PFSK-1 (cell line): ENCODE measurements around the gene EWSR1.

Source experiments
- FOXP2 ChIP-seq: optimal IDR thresholded peaks from 2 replicates; pipeline ENCODE3; 2011; ENCODE audit warnings: borderline replicate concordance, control low read depth, inconsistent platforms; ENCODE audit not compliant: insufficient read depth; ENCODE audit errors: extremely low read length, extremely low read depth
- POLR2AphosphoS5 ChIP-seq: IDR thresholded peaks from 2 replicates; pipeline ENCODE4 v1.6.1; 2012; ENCODE audit warnings: low read depth, mild to moderate bottlenecking, control low read depth, low read length, moderate library complexity
- SIN3A ChIP-seq: IDR thresholded peaks from 2 replicates; pipeline ENCODE4 v1.6.1; 2012; ENCODE audit warnings: mild to moderate bottlenecking, low read length, moderate library complexity, borderline replicate concordance; ENCODE audit not compliant: insufficient read depth
- TAF1 ChIP-seq: IDR thresholded peaks from 2 replicates; pipeline ENCODE4 v1.6.1; 2012; ENCODE audit warnings: low read length, control low read depth, borderline replicate concordance; ENCODE audit not compliant: insufficient read depth
- TF ChIP-seq, protein P1 (sequence below), 2 experiments: IDR thresholded peaks; 2 replicates each; pipeline versions ENCODE4 v1.6.1 to v1.8.0; 2011 to 2012; ENCODE audit warnings: low read depth in 2 of 2, low read length in 2 of 2, control low read depth in 1 of 2, inconsistent platforms in 1 of 2, mild to moderate bottlenecking in 1 of 2, moderate library complexity in 1 of 2; ENCODE audit not compliant: insufficient read depth in 1 of 2

The EWSR1 gene

DNA sequence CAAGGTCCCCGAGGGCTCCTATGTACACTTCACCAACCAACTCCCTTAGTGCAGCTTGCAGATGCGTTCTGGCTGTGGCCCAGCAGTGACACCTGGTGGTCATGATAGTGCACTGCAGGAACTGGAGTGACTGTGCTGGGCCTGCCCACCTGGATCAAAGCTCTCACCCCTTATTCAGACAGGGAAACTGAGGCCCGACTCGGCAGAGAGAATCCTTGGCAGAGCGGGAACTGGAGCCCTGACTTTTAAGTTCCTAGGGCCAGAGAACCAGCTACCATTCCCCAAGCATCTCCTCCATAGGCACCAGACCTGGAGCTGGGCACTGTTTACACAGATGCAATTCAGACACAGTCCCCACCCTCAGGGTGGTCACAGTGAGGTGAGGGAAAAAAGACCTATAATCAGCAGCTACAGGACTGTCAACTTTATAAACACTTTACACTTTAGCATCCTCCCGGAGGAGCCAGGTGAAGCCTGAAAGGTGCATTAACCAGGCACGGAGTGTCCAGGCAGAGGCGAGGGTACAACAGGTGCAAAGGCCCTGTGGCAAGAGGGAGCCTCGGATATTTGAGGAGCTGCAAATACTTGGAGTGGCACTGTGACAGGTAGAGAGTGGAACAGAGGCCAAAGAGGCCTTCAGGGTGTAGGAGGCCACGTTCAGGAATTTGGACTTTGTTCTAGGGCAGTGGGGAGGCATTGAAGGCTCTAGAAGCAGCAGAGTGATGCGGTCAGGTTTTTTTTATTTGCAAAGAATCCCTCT is 22.3 kb upstream of the EWSR1 start:
- TF ChIP-seq POLR2AphosphoS5 (no peak), SIN3A (no peak), TAF1 (no peak), FOXP2 (peak; percentile 41)
- TF ChIP-seq, protein P1, sequence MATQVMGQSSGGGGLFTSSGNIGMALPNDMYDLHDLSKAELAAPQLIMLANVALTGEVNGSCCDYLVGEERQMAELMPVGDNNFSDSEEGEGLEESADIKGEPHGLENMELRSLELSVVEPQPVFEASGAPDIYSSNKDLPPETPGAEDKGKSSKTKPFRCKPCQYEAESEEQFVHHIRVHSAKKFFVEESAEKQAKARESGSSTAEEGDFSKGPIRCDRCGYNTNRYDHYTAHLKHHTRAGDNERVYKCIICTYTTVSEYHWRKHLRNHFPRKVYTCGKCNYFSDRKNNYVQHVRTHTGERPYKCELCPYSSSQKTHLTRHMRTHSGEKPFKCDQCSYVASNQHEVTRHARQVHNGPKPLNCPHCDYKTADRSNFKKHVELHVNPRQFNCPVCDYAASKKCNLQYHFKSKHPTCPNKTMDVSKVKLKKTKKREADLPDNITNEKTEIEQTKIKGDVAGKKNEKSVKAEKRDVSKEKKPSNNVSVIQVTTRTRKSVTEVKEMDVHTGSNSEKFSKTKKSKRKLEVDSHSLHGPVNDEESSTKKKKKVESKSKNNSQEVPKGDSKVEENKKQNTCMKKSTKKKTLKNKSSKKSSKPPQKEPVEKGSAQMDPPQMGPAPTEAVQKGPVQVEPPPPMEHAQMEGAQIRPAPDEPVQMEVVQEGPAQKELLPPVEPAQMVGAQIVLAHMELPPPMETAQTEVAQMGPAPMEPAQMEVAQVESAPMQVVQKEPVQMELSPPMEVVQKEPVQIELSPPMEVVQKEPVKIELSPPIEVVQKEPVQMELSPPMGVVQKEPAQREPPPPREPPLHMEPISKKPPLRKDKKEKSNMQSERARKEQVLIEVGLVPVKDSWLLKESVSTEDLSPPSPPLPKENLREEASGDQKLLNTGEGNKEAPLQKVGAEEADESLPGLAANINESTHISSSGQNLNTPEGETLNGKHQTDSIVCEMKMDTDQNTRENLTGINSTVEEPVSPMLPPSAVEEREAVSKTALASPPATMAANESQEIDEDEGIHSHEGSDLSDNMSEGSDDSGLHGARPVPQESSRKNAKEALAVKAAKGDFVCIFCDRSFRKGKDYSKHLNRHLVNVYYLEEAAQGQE (IDR thresholded peaks at IDR 0.05; ENCODE audit: insufficient read depth in 1 of 2, low read depth in 2 of 2, low read length in 2 of 2) = no peak

DNA sequence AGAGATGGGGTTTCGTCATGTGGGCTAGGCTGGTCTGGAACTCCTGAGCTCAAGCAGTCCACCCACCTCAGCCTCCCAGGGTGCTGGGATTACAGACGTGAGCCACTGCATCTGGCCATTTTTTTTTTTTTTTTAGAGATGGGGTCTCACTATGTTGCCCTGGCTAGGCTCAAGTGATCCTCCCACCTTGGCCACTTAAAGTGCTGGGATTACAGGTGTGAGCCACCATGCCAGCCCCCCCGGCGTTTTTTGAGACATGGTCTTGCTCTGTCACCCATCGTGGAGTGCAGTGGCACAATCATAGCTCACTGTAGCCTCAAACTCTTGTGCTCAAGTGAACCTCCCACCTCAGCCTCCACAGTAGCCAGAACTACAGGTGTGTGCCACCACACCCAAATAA is 16.8 kb upstream of the EWSR1 start:
- TF ChIP-seq FOXP2 (no peak), TAF1 (no peak), SIN3A (no peak), POLR2AphosphoS5 (no peak)
- TF ChIP-seq, protein P1 (IDR thresholded peaks at IDR 0.05; ENCODE audit: insufficient read depth in 1 of 2, low read depth in 2 of 2, low read length in 2 of 2) = no peak

DNA sequence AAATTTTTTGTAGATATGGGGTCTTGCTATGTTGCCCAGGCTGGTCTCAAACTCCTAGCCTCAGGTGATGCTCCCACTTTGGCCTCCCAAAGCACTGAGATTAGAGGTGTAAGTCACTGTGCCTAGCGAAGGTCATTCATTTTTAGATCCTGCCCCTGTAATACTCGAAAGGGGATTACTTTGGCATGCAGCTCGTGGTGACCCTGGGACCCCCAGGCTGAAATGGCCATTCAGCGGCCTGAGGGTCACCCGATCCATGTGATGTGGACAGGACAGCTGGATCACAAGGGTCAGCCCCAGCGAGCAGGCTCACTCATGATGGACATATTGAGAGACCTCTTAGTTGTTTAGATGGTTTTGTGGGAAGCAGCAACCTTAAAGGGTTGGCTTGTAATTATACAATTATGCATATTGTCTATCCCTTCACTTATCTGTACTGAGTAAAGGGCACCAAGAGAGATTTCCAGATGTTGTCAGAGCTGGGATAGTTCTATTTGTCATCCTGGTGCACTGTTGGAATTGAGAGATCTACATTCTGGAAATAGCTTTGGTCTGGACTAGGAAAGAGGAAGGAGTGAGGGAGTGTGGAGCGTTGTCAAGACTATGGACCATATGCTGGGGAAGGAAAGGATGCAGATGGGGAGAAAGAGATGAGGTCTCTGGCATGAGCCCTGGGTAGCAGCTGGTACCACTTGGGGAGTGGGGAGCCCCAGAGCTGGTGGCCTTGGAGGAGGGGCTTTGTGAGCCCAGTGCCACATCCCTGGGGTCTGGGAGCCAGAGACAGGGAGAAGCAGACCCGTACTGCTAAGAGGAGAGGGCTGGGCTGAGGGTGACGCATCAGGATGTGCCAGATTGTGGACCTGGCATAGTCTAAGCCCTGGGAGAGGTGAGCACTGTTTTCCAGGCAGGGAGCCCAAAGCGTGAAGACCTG is 15.8 kb upstream of the EWSR1 start:
- TF ChIP-seq POLR2AphosphoS5 (no peak), FOXP2 (no peak), SIN3A (no peak), TAF1 (no peak)
- TF ChIP-seq, protein P1 (IDR thresholded peaks at IDR 0.05; ENCODE audit: insufficient read depth in 1 of 2, low read depth in 2 of 2, low read length in 2 of 2) = no peak

DNA sequence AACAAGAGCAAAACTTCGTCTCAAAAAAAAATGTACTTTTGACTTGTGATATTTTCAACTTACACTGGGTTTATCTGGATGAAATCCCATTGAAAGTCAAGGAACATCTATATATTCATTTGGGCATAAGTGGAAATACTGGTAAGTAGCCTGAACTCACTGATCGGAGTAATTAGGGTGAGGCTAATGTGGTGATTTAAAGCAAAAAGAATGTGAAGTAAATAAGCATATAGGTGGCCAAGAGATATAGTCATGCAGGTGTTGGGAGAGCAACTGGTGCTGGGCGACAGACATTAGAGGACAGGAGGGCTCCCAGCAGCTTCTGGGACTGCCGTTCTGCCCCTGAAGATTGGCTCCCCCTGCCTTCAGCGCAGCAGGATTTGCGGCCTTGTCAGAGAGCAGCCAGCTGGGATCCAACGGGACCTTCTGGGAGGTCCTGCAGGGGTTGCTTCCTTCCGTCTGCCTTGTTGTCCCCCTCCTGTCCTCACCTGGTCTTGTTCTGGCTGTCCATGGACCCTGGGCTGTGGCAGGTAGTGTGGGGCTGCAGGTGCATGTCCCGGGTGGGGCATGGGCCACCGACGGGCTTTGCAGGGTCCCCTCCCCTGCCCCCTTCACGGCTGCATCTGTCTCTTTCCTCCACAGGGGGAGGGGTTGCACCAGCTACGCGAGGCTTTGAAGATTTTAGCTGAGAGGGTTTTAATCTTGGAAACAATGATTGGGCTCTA is 14.3 kb upstream of the EWSR1 start:
- TF ChIP-seq, protein P1 (IDR thresholded peaks at IDR 0.05; ENCODE audit: insufficient read depth in 1 of 2, low read depth in 2 of 2, low read length in 2 of 2) = no peak
- TF ChIP-seq TAF1 (no peak), POLR2AphosphoS5 (no peak), FOXP2 (no peak)
